K562 (cell line): ENCODE results near the gene MGA. TPM values are rescaled to one million over a fixed set of nuclear protein-coding genes. Genes with fewer than 3 reads are reported as not detected.

Experiments used
- ARHGAP35 ChIP-seq: fragments of 450-650 bp; IDR thresholded peaks from 2 replicates; pipeline ENCODE4 v1.6.1; 2018; ENCODE audit not compliant: partially characterized antibody
- ATF6 ChIP-seq: sonication (generic); formaldehyde crosslinking; IDR thresholded peaks from 2 replicates; pipeline ENCODE4 v1.4.0; 2020; ENCODE audit warnings: mild to moderate bottlenecking, missing genetic modification reagents
- ELF2 ChIP-seq: fragments of 250-450 bp; sonication (Bioruptor Pico); IDR thresholded peaks from 2 replicates; pipeline ENCODE4 v1.5.0; 2021; ENCODE audit warnings: mild to moderate bottlenecking
- FOXK1 ChIP-seq: sonication (generic); formaldehyde crosslinking; IDR thresholded peaks from 2 replicates; pipeline ENCODE4 v1.8.0; 2022; ENCODE audit warnings: missing genetic modification reagents, mild to moderate bottlenecking, borderline replicate concordance
- GATAD2A ChIP-seq: fragments of 450-650 bp; IDR thresholded peaks from 2 replicates; pipeline ENCODE4 v1.6.1; 2017
- KDM4B ChIP-seq, 2 experiments: fragments of 450-650 bp in 1 of 2; sonication (generic) in 1 of 2; IDR thresholded peaks; 2 replicates each; pipeline ENCODE4 v1.6.1; 2016 to 2017; ENCODE audit warnings: borderline replicate concordance in 2 of 2, antibody characterized with exemption in 1 of 2, low read depth in 1 of 2, mild to moderate bottlenecking in 1 of 2
- KLF1 ChIP-seq: fragments of 450-650 bp; IDR thresholded peaks from 2 replicates; pipeline ENCODE4 v1.6.1; 2016; ENCODE audit warnings: missing genetic modification characterization, missing compliant biosample characterization
- MTA3 ChIP-seq: fragments of 450-650 bp; formaldehyde crosslinking; IDR thresholded peaks from 2 replicates; pipeline ENCODE4 v1.6.1; 2017; ENCODE audit warnings: mild to moderate bottlenecking, borderline replicate concordance
- MTF1 ChIP-seq: fragments of 250-450 bp; sonication (Bioruptor Pico); IDR thresholded peaks from 2 replicates; pipeline ENCODE4 v1.9.0; 2021; ENCODE audit warnings: moderate library complexity, mild to moderate bottlenecking, inconsistent platforms, borderline replicate concordance
- NFXL1 ChIP-seq: fragments of 450-650 bp; formaldehyde crosslinking; IDR thresholded peaks from 2 replicates; pipeline ENCODE4 v1.4.0; 2021; ENCODE audit warnings: mild to moderate bottlenecking
- NR1H2 ChIP-seq: sonication (generic); formaldehyde crosslinking; IDR thresholded peaks from 2 replicates; pipeline ENCODE4 v1.4.0; 2020; ENCODE audit warnings: mild to moderate bottlenecking, missing genetic modification reagents
- PYGO2 ChIP-seq: fragments of 450-650 bp; IDR thresholded peaks from 2 replicates; pipeline ENCODE4 v1.6.1; 2016; ENCODE audit warnings: mild to moderate bottlenecking, missing genetic modification characterization, moderate library complexity, missing compliant biosample characterization
- SMC3 ChIP-seq: conservative IDR thresholded peaks from 2 replicates; pipeline ENCODE4 v1.6.1; 2011; ENCODE audit warnings: low read depth, low read length, improper control_type of control experiment; ENCODE audit not compliant: insufficient read depth
- ZNF280B ChIP-seq: fragments of 250-450 bp; sonication (Bioruptor Pico); IDR thresholded peaks from 2 replicates; pipeline ENCODE4 v1.5.1; 2021; ENCODE audit warnings: mild to moderate bottlenecking
- ZNF41 ChIP-seq: fragments of 250-450 bp; sonication (Bioruptor Pico); conservative IDR thresholded peaks from 2 replicates; pipeline ENCODE4 v1.4.0; 2020; ENCODE audit warnings: mild to moderate bottlenecking
- ZNF445 ChIP-seq: fragments of 250-450 bp; sonication (Bioruptor Pico); IDR thresholded peaks from 2 replicates; pipeline ENCODE4 v1.4.0; 2020; ENCODE audit warnings: low read depth, mild to moderate bottlenecking, moderate library complexity
- ZNF609 ChIP-seq: sonication (generic); formaldehyde crosslinking; IDR thresholded peaks from 2 replicates; pipeline ENCODE4 v1.8.1; 2023; ENCODE audit warnings: missing genetic modification reagents, mild to moderate bottlenecking, borderline replicate concordance
- polyA plus RNA-seq, 8 experiments: library from polyadenylated mRNA; depleted of rRNA in 4 of 8; stranded (reverse) in 5 of 8; unstranded in 3 of 8; fragments of >200 nt; fragmentation: Nextera tagmentation in 2 of 8; fragmentation: Illumina TruSeq in 1 of 8; extraction: Ambion mirVana in 2 of 8; extraction: Trizol in 1 of 8; gene quantifications; 2 replicates each; pipeline versions ENCODE4 v1.2.1 to v1.2.3, GENCODE V29; 2011 to 2014; ENCODE audit warnings: inconsistent platforms in 1 of 8, missing spikeins in 1 of 8
- total RNA-seq, 7 experiments: library from RNA; depleted of rRNA in 6 of 7; stranded (reverse); fragments of >200 nt in 6 of 7; fragmentation: Illumina TruSeq in 2 of 7; extraction: Trizol in 2 of 7; gene quantifications; 2 replicates each; pipeline versions ENCODE4 v1.2.1 to v1.2.3, GENCODE V29; 2011 to 2021; ENCODE audit warnings: low replicate concordance in 1 of 7

MGA gene
- total and polyA plus RNA-seq, 9 of the 15 experiments (the other 6 are each of a cell fraction or from before 2014, with no cell fraction given): 4.7 to 56.1 (median 21.1) TPM

- TF ChIP-seq ELF2 (CRISPR knock-in tag): peak; percentile 84
- 0 out of 2 replicates have a peak, but pooled peaks have one; percentile 3 for TF ChIP-seq SMC3
- TF ChIP-seq NFXL1 (CRISPR knock-in tag): no peak
- no peak for TF ChIP-seq ZNF41 (CRISPR knock-in tag)
- TF ChIP-seq FOXK1: peak; percentile 97; the same call in 1 of the 2 replicates
- no peak for TF ChIP-seq ZNF280B (CRISPR knock-in tag)
- no peak for TF ChIP-seq GATAD2A
- no peak for TF ChIP-seq ZNF445 (CRISPR knock-in tag)
- 0 out of 2 replicates have a peak, but pooled peaks have one; percentile 43 for TF ChIP-seq MTF1 (CRISPR knock-in tag)
- TF ChIP-seq ATF6: peak; percentile 99
- no peak for TF ChIP-seq ARHGAP35
- peak; percentile 97; the same call in 1 of the 2 replicates for TF ChIP-seq NR1H2 (CRISPR knock-in tag)
- TF ChIP-seq KDM4B (IDR thresholded peaks at IDR 0.05; ENCODE audit: borderline replicate concordance in 2 of 2, low read depth in 1 of 2): peak in 1 of 2 experiments; percentile 64; a peak in 1 of 4 replicates
- peak; percentile 97 for TF ChIP-seq ZNF609 (CRISPR knock-in tag)
- TF ChIP-seq PYGO2: no peak
- peak; percentile 92 for TF ChIP-seq KLF1 (tag)
- TF ChIP-seq MTA3: peak; percentile 75; the same call in 1 of the 2 replicates
Observed at GRCh38 chr15:41660235-41661077, at the start of gene MGA (continued).
